ENCODE data around the gene PIP5K1A. TPM values are rescaled to one million over a fixed set of nuclear protein-coding genes. Genes with fewer than 3 reads are reported as not detected.

PIP5K1A gene
- total RNA-seq, 4 donors from 2014 or later = 42.8 to 80.1 (median 49.9) TPM

DNA sequence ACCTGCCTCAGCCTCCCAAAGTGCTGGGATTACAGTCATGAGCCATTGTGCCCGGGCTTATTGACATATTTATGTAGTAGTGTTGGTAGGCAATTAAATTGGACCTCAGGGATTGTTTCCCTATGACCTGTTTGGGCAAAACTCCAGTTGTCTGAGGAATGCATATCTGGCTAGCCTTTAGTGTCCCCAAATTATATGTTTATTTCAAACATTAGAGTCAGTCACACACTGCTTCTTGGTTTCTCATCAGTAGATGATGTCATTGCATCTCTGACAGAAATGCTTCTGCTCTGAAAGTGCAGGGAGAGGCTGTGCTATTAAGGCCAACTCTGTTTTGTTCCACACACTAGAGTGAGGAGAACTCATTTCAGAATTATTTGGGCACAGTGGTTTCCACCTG is 12.5 kb downstream of the PIP5K1A start:
- no CpG with 5 or more reads among the region's 1 CpG for WGBS, 2 donors (ENCODE audit: low coverage in 1 of 2)
- Histone ChIP-seq H3K9me3 (no peaks in the 10 kb centered on the region), H3K4me1 (peaks cover 0 to 73% (median 5%) of the 10 kb centered on the region in 3 donors), H3K4me3 (no peak overlapping the region), H3K27ac (peak overlapping the region in 3 of 4 donors; percentile 38 to 67 (median 55)), H3K27me3 (no peaks in the 10 kb centered on the region), H3K36me3 (peaks cover 0 to 61% of the 10 kb centered on the region in 2 donors)
- TF ChIP-seq POLR2AphosphoS5 (IDR thresholded peaks at IDR 0.05) (peak; percentile 22), POLR2A (IDR thresholded peaks at IDR 0.05) (no peak)
- TF ChIP-seq, protein P1, sequence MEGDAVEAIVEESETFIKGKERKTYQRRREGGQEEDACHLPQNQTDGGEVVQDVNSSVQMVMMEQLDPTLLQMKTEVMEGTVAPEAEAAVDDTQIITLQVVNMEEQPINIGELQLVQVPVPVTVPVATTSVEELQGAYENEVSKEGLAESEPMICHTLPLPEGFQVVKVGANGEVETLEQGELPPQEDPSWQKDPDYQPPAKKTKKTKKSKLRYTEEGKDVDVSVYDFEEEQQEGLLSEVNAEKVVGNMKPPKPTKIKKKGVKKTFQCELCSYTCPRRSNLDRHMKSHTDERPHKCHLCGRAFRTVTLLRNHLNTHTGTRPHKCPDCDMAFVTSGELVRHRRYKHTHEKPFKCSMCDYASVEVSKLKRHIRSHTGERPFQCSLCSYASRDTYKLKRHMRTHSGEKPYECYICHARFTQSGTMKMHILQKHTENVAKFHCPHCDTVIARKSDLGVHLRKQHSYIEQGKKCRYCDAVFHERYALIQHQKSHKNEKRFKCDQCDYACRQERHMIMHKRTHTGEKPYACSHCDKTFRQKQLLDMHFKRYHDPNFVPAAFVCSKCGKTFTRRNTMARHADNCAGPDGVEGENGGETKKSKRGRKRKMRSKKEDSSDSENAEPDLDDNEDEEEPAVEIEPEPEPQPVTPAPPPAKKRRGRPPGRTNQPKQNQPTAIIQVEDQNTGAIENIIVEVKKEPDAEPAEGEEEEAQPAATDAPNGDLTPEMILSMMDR (IDR thresholded peaks at IDR 0.05) = no peak
- peak; percentile 22 for ATAC-seq

DNA sequence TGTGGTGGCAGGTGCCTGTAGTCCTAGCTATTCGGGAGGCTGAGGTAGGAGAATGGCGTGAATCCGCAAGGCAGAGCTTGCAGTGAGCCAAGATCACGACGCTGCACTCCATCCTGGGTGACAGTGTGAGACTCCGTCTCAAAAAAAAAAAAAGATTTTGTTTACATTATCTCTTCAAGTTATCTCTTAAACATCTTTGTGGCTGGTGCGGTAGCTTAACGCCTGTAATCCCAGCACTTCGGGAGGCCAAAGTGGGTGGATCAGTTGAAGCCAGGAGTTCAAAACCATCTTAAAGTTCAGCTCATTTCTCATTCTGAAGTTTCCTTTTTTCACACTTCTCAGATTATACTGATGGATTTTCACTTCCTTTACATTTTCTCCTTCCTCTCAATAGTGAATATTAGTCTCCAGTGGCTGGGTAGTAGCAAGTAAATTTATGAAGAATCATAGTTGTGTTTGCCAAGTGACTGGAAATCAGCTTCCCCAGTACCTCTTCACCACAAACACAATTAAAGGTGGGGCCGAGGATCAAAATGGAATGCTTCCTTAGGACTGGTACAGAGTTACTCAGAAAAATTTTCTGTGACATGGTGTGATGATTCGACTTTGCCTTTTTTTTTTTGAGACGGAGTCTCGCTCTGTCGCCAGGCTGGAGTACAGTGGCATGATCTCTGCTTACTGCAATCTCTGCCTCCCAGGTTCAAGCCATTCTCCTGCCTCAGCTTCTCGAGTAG is 13.8 kb downstream of the PIP5K1A start:
- H3K4me3 ChIP-seq = no peak overlapping the region
- peaks cover 0 to 65% (median 5%) of the 10 kb centered on the region in 3 donors for H3K4me1 ChIP-seq
- H3K36me3 ChIP-seq = peaks cover 0 to 51% of the 10 kb centered on the region in 2 donors
- H3K27ac ChIP-seq = peak overlapping the region in 3 of 4 donors; percentile 53 to 67 (median 55)
- no peaks in the 10 kb centered on the region for H3K27me3 ChIP-seq
- TF ChIP-seq, protein P1 (IDR thresholded peaks at IDR 0.05) = no peak
- TF ChIP-seq POLR2AphosphoS5 (IDR thresholded peaks at IDR 0.05) (no peak), EP300 (IDR thresholded peaks at IDR 0.05) (no peak), POLR2A (IDR thresholded peaks at IDR 0.05) (no peak)
- 33 to 62% methylated on average over 1 to 15 of the region's 15 CpGs for WGBS, 2 donors (ENCODE audit: low coverage in 1 of 2)
- no peak for ATAC-seq
- H3K9me3 ChIP-seq = no peaks in the 10 kb centered on the region

DNA sequence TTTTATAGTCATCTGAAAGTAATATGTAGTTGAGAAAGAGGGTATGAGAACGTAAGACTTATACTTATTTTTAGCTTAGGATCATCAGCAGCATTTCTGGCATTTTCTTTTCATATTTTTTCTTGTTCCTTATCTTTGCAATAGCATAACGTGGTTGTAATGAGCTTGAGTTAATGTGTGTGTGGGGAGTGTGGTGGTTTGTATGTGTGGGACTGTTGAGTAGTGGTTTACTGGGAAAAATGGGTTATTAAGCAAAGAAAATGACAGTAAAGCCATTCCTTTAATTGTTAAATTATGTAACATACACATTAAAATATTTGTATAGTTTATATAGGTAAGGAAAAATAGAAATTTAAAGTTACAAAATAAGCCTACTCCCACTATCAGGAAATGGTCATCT is 15.2 kb downstream of the PIP5K1A start:
- Histone ChIP-seq H3K9me3 (no peaks in the 10 kb centered on the region), H3K27me3 (no peaks in the 10 kb centered on the region), H3K4me3 (no peak overlapping the region), H3K36me3 (peaks cover 0 to 37% of the 10 kb centered on the region in 2 donors), H3K27ac (no peak overlapping the region), H3K4me1 (peaks cover 0 to 74% (median 5%) of the 10 kb centered on the region in 3 donors)
- 18 to 27% methylated on average over 1 to 2 of the region's 2 CpGs for WGBS, 2 donors (ENCODE audit: low coverage in 1 of 2)
- TF ChIP-seq EP300 (IDR thresholded peaks at IDR 0.05) (no peak), POLR2A (IDR thresholded peaks at IDR 0.05) (no peak), POLR2AphosphoS5 (IDR thresholded peaks at IDR 0.05) (no peak)
- TF ChIP-seq, protein P1 (IDR thresholded peaks at IDR 0.05) = no peak
- no peak for ATAC-seq

DNA sequence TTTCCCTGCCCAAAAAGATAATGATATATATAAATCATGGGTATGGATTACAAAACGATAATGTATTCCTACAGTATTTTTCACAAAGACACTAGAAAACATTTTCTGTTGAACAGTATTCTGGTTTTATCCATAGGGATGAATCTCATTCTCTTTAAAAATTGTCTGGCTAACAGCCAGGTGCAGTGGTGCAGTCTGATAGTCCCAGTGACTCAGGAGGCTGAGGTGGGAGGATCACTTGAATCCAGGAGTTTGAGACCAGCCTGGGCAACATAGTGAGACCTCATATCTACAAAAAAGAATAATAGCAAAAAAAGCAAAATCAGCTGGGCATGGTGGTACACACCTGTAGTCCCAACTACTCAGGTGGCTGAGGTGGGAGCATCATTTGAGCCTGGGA is 23.3 kb downstream of the PIP5K1A start:
- 67 to 89% methylated on average over 1 of the region's 1 CpG for WGBS, 2 donors (ENCODE audit: low coverage in 1 of 2)
- H3K36me3 ChIP-seq = peaks cover 0 to 32% of the 10 kb centered on the region in 2 donors
- H3K27ac ChIP-seq = no peak overlapping the region
- H3K9me3 ChIP-seq = no peaks in the 10 kb centered on the region
- H3K4me1 ChIP-seq = peaks cover 0 to 48% (median 0%) of the 10 kb centered on the region in 3 donors
- ATAC-seq = no peak
- H3K27me3 ChIP-seq = no peaks in the 10 kb centered on the region
- no peak overlapping the region for H3K4me3 ChIP-seq
- no peak for TF ChIP-seq EP300 (IDR thresholded peaks at IDR 0.05)
- TF ChIP-seq POLR2AphosphoS5 (IDR thresholded peaks at IDR 0.05) = no peak
- no peak for TF ChIP-seq POLR2A (IDR thresholded peaks at IDR 0.05)
- TF ChIP-seq, protein P1 (IDR thresholded peaks at IDR 0.05) = no peak

DNA sequence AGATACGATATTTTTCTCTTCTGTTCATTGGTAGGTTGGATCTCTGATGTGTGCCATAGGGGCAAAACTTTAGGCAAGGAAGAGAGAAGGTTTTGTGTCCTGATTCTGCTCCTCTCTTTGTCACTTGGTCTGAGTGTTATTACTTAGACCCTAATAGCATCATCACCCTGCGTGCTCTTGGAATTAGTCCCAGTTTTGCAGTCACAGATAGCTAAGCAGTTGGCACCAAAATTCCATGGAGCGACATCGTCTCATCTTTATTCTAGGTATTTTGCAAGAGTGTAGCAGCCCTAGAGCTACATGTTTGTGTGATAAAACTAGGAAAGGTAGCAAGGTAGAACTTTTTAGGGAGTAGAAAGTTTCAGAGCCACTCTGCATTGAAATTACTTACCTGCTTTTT is 23.8 kb downstream of the PIP5K1A start:
- H3K4me3 ChIP-seq = no peak overlapping the region
- no peak for ATAC-seq
- H3K27me3 ChIP-seq = no peaks in the 10 kb centered on the region
- TF ChIP-seq EP300 (IDR thresholded peaks at IDR 0.05) (no peak), POLR2AphosphoS5 (IDR thresholded peaks at IDR 0.05) (no peak), POLR2A (IDR thresholded peaks at IDR 0.05) (no peak)
- TF ChIP-seq, protein P1 (IDR thresholded peaks at IDR 0.05) = no peak
- H3K9me3 ChIP-seq = no peaks in the 10 kb centered on the region
- peaks cover 0 to 38% of the 10 kb centered on the region in 2 donors for H3K36me3 ChIP-seq
- no peak overlapping the region for H3K27ac ChIP-seq
- WGBS, 2 donors (ENCODE audit: low coverage in 1 of 2) = 46 to 83% methylated on average over 3 to 4 of the region's 4 CpGs
- H3K4me1 ChIP-seq = peaks cover 0 to 43% (median 0%) of the 10 kb centered on the region in 3 donors
